ENCODE results near the gene LPAR1. TPM values are rescaled to one million over a fixed set of nuclear protein-coding genes. Genes with fewer than 3 reads are reported as not detected.

Gene LPAR1
- total RNA-seq, 1 experiment from 2014 or later, result 4.9 TPM

DNA sequence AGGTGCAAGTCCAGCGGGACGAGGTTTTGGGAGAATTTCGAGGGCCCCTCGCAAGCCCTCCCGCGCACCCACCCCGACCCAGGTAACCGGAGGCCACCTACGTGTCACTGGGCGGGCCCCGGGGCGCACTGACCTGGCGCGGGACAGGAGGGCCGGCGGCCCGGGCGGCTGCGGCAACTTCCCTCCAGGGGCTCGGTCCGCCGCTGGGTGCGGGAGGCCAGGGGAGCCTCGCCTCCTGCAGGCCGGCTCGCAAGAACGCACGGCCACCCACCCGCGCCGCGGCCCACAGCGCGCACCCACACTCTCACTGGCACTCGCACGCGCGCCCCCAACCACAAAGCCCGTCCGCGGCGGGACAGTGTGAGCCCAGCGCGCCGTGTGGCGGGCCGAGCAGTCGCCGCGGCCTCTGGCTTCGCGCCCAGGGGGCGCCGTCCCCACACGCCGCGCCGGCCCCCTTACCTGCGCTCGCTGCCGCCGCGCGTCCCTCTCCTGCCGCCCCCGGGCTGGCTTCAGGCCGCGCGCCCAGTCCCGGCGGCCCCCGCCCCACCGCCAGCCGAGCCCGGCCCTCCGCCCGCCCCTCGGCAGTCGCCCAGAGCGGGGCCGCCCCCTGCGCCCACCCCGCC, 451 bp downstream of the LPAR1 start:
- Mint-ChIP-seq H3K27me3 (ENCODE audit: low read depth) (peaks cover 29% of the 10 kb centered on the region), H3K4me1 (peaks cover 53% of the 10 kb centered on the region), H3K9me3 (no peaks in the 10 kb centered on the region), H3K27ac (no peak overlapping the region), H3K4me3 (peak overlapping the region; percentile 72), H3K36me3 (no peaks in the 10 kb centered on the region)
- CTCF ChIA-PET, result no interaction called here
- POLR2A ChIA-PET, result interaction anchor here (0.5 kb wide), 1 partner anchor 125 kb away, joined by 3 read pairs; no protein-coding TSS in a partner anchor
- peak; percentile 64 for ATAC-seq
- DNase-seq (ENCODE audit: low spot score), result peak; percentile 60
- TF ChIP-seq, protein P1, sequence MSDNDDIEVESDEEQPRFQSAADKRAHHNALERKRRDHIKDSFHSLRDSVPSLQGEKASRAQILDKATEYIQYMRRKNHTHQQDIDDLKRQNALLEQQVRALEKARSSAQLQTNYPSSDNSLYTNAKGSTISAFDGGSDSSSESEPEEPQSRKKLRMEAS (CRISPR knock-in tag; IDR thresholded peaks at IDR 0.05), result no peak; the same call in 1 of the 2 replicates
- TF ChIP-seq ESRRA (CRISPR knock-in tag; IDR thresholded peaks at IDR 0.05; ENCODE audit: borderline replicate concordance) (0 out of 2 replicates have a peak, but pooled peaks have one; percentile 55), ZNF138 (CRISPR knock-in tag; conservative IDR thresholded peaks at IDR 0.05) (no peak), MYBL2 (CRISPR knock-in tag; IDR thresholded peaks at IDR 0.05) (no peak), TCF7 (CRISPR knock-in tag; IDR thresholded peaks at IDR 0.05; ENCODE audit: low read depth) (no peak), HMGXB4 (CRISPR knock-in tag; IDR thresholded peaks at IDR 0.05) (peak; percentile 61), E2F1 (CRISPR knock-in tag; IDR thresholded peaks at IDR 0.05) (no peak), PRDM15 (CRISPR knock-in tag; IDR thresholded peaks at IDR 0.05) (no peak), NFYB (CRISPR knock-in tag; conservative IDR thresholded peaks at IDR 0.05; ENCODE audit: low read depth) (no peak), CTCF (IDR thresholded peaks at IDR 0.05) (peak; percentile 31; the same call in 1 of the 2 replicates), ZBTB43 (CRISPR knock-in tag; IDR thresholded peaks at IDR 0.05) (no peak), FOXP1 (CRISPR knock-in tag; IDR thresholded peaks at IDR 0.05; ENCODE audit: borderline replicate concordance) (0 out of 2 replicates have a peak, but pooled peaks have one; percentile 6), E2F5 (CRISPR knock-in tag; IDR thresholded peaks at IDR 0.05) (no peak), KAT7 (CRISPR knock-in tag; IDR thresholded peaks at IDR 0.05; ENCODE audit: borderline replicate concordance) (no peak), CBFB (CRISPR knock-in tag; IDR thresholded peaks at IDR 0.05; ENCODE audit: low read depth) (peak; percentile 53; the same call in 1 of the 2 replicates), TEAD4 (CRISPR knock-in tag; IDR thresholded peaks at IDR 0.05) (no peak), ZNF121 (CRISPR knock-in tag; IDR thresholded peaks at IDR 0.05) (no peak), IRF1 (CRISPR knock-in tag; IDR thresholded peaks at IDR 0.05) (no peak), ZNF416 (CRISPR knock-in tag; IDR thresholded peaks at IDR 0.05) (no peak)
- TF ChIP-seq, protein P2, sequence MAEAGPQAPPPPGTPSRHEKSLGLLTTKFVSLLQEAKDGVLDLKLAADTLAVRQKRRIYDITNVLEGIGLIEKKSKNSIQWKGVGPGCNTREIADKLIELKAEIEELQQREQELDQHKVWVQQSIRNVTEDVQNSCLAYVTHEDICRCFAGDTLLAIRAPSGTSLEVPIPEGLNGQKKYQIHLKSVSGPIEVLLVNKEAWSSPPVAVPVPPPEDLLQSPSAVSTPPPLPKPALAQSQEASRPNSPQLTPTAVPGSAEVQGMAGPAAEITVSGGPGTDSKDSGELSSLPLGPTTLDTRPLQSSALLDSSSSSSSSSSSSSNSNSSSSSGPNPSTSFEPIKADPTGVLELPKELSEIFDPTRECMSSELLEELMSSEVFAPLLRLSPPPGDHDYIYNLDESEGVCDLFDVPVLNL (CRISPR knock-in tag; IDR thresholded peaks at IDR 0.05; ENCODE audit: borderline replicate concordance, low read depth), result no peak
- TF ChIP-seq, protein P3, sequence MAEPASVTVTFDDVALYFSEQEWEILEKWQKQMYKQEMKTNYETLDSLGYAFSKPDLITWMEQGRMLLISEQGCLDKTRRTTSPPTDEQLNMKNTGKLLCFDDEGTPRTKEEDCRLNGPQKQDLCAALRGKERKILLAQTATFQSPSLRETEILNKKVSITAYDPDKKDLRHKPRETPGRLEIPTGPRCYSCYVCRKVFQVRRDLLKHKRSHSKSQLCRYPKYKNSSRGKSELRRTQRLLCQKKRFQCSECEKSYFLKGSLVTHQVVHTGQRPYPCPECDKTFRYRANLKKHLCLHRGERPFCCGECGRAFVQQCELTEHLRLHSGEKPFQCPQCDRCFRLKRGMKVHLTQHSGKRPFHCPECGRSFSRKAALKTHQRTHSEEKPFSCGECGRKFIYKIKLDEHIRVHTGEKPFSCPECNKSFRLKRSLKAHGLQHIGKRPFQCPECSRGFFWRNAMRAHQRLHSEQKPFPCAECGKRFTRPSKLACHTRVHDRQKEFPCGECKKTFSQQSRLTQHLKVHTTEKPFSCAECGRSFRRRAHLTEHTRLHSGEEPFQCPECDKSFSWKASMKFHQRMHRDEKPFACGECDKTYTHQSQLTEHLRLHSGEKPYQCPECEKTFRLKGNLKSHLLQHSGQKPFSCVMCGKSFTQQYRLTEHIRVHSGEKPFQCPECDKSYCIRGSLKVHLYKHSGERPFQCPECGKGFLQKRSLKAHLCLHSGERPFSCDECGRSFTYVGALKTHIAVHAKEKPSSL (CRISPR knock-in tag; conservative IDR thresholded peaks at IDR 0.05), result no peak
